DOHH2 (cell line): ENCODE results near the gene WEE1.

Experiments
- EZH2phosphoT487 ChIP-seq: fragments of 200-600 bp; sonication (generic); IDR thresholded peaks from 2 replicates; pipeline ENCODE4 v1.6.1; 2017; ENCODE audit warnings: borderline replicate concordance, mild to moderate bottlenecking, antibody characterized with exemption, low read length, moderate library complexity, mixed read lengths
- TF ChIP-seq, protein P1 (sequence below): fragments of 200-600 bp; sonication (generic); IDR thresholded peaks from one replicate; pipeline ENCODE4 v1.5.1; 2014; ENCODE audit warnings: antibody characterized with exemption, mild to moderate bottlenecking, low read depth, low read length; ENCODE audit not compliant: poor library complexity, severe bottlenecking

DNA sequence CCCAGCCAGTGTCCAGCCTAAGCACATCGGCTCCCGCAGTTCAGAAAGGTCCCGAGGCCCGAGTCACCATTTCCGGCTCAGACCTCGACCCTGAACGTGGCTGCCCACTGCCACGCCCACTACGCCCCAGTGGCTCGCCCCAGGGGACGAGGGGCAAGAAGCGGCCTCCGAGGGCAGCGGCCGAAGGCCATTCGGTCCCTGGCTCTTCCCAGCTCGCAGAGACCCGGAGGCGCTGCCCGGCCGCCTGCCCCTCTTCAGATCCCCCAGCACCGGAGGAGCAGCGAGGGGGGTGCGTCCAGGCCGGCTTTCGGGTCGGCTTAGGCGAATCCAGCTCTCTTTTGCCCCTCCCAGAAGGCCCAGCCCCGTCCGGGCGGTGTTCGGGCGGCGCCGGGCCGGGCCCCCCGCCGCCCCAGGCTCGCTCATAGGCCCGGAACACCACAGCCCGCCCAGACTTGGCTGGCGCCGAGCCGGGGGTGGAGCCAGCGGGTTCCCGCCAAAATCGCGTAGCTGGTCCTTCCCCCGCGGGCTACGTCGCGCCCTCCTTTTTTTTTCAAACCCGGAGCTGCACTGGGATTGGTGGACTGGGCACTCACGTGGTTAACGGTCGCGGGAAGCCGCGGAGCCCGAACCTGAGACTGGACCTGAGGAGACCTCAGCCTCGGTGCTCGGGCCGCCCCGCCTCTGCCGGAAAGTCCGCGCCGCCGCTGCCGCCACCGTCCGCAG, at the start of gene WEE1:
- TF ChIP-seq, protein P1, sequence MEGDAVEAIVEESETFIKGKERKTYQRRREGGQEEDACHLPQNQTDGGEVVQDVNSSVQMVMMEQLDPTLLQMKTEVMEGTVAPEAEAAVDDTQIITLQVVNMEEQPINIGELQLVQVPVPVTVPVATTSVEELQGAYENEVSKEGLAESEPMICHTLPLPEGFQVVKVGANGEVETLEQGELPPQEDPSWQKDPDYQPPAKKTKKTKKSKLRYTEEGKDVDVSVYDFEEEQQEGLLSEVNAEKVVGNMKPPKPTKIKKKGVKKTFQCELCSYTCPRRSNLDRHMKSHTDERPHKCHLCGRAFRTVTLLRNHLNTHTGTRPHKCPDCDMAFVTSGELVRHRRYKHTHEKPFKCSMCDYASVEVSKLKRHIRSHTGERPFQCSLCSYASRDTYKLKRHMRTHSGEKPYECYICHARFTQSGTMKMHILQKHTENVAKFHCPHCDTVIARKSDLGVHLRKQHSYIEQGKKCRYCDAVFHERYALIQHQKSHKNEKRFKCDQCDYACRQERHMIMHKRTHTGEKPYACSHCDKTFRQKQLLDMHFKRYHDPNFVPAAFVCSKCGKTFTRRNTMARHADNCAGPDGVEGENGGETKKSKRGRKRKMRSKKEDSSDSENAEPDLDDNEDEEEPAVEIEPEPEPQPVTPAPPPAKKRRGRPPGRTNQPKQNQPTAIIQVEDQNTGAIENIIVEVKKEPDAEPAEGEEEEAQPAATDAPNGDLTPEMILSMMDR: no peak
- no peak for TF ChIP-seq EZH2phosphoT487
